Measurements from ENCODE around the gene SSTR3.
"Not testable (repeated sequence)": the region's sequence is repeated elsewhere in the genome, so short reads cannot be mapped to it uniquely, and the experiment has no call there.

Gene SSTR3

DNA sequence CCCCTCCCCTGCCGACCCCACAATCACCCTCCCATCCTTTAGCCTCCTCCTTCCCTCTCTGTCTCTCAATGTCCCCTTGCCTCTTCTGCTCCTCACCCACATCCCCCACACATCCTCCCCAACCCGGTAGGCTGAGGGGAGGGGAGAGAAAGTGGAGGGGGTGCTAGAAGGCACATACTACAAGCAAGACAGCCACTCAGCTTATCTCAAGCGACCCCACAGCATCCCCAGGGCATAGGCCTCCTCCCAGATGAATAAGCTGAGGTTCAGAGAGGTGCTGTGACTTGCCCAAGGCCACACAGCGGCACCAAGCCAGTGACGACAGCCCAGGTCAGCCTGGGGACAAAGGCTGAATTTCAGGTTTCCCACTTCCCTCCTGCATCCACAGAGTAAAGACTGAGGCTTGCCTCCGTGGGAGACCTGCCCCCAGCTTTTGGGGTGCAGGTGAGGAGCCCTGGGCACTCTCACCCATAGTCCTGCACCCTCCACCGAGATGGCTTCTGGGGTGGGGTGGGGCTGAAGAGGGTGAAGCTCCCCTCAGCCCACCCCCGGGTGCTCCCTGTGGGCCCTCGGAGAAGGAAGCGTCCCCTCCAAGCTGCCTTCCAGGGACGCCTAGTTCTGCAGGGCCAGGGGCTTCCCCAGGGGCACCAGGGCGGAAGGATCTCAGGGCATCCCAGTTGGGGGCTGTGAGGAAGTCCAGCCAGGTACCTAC is 31.3 kb upstream of the SSTR3 start:
- DNase-seq = no peak

DNA sequence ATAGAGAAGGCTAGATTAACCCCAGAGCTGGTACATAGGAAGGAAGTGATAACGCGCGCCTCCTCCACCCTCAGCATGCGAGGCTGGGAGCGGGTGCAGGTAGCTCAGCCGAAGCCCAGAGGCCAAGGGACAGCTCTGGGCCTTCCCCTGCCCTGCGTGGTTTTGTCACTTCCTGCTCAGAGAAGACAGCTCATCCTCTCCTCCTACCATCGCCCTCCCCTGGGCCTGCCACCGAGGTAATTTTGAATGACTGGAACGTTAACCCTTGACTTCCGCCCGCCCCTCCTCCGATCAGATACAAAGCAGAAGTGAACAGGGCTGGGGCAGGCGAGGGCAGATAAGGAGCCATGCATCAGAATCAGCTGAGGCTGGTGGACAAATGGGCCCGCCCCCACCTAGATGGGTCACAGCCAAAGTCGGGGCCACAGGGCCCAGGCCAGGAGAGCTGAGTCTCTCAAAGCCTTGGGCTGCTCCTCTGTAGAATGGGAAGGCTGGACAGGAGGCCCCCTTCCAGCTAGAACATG is 30.2 kb upstream of the SSTR3 start:
- DNase-seq = peak in 4 of 56 donors; percentile 10 to 20 (median 18)

DNA sequence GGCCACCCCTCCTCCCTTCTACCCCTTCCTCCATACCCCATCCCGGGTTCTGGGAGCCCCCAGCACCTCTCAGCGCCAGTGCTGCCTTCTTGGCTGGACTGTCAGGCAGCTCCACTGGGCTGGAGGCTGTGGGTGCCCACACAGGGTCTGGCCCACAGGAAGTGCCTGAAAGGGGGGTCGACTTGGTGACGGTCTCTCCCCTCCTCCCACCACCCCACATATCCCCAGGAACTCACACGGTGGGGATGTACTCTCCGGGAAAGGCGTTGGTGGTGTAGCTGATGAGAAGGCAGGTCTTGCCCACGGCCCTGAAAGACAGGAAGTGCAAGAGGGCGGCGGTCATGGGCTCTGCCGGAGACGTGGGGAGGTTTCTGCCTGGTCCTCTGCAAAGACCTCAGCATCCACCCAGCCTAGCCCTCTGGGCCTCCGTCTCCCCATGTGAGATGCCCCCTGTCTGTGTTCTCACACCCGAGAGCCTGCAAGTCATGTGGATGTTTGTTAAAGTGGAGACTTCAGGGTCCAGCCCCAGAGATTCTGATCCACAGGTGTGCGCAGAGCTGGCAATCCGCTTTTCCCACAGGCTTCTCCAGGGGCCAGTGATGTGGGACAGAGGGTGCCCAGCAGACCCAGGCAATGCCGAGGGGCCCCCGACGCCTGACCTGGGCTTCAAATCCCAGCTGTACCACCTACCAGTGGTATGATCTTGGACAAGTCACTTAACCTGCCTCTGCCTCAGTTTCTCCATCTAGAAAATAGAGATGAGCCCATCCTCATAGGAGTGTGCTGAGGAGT is 29.3 kb upstream of the SSTR3 start:
- DNase-seq = no peak

GRCh38 chr22:37240941-37241320 is 28.7 kb upstream of the SSTR3 start:
- DNase-seq = no peak

- no peak for DNase-seq
Measured at GRCh38 chr22:37240240-37240940, 28.1 kb upstream of the SSTR3 start.

DNA sequence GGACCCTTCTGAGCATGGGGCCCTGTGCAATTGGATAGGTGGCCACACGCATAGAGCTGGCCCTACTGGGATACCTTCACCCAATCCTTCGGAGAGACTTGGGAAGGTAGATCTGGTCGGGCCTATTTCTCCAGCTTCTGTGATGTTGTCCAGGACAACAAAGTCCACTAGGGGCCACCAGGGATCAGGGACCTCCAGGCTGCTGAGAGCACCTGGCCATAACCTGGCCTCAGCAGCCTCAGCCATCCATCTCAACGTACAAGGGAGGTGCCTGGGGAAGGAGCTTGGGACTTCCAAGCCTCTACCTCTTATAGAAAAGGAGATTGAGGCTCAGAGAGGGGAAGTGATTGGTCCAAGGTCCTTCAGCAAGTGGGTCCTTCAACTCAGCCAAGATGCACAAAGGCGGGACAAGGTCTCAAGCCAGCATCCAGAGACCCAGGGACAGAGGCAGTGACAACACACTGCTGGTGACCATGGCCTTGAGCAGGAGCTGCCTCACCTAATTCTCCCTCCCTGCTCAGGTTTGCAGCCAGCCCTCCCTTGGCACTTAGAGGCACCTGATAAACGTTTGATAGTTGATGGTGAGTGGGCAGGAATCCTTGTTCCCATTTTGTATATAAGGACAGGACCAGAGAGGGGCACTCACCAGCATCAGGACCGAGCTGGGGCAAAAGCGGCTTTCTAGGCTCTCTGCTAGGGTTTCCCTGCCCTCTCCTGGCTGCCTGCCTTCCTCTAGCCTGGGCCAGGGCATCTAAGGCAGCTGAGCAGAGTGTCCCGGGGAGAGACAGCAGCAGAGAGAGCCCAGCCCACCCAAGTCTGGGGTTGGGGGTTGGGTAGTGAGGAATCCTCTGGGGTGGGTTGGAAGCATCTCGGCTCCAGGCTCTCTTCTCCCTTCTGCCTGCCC is 27.3 kb upstream of the SSTR3 start:
- DNase-seq = no peak

DNA sequence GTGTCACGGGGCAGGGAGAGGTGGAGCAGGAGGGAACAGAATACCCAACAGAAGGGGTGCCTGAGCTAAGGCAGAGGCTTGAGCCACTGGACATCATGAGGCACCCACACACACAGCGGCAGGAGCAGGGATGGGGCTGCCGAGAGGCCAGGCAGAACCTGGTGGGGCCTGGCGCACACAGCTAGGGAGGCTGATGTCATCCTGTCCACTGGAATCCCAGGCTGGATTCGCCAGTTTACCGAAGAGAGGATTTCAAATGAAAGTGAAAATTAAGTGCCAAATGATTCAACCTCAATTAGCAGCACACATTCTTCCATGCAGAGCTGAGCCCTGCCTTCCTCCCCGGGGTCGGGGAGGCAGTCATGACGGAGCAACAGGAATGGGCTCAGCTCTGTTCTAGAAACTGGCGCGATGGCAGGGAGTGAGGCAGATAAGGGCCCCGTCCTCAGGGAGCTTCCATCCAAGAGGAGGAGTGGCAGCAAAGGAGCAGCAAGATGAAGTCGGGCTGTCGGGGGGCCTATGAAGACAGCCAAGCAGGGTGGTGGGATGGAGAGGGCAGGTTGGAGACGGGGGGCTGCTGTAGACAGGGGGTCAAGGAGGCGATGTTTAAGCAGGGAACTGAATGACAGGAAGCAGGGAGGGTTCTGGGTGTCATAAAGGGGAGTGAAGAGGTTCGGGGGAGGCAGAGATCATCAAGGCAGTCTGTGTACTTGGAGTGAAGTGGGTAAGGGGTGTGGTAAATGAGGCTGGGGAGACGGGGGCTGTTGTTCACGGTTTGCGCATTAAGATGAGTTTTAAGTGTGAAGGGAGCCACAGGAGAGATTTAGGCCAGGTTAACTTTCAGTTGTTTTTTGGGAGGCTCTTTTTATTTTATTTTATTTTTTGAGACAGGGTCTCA is 25.3 kb upstream of the SSTR3 start:
- no peak for DNase-seq

DNA sequence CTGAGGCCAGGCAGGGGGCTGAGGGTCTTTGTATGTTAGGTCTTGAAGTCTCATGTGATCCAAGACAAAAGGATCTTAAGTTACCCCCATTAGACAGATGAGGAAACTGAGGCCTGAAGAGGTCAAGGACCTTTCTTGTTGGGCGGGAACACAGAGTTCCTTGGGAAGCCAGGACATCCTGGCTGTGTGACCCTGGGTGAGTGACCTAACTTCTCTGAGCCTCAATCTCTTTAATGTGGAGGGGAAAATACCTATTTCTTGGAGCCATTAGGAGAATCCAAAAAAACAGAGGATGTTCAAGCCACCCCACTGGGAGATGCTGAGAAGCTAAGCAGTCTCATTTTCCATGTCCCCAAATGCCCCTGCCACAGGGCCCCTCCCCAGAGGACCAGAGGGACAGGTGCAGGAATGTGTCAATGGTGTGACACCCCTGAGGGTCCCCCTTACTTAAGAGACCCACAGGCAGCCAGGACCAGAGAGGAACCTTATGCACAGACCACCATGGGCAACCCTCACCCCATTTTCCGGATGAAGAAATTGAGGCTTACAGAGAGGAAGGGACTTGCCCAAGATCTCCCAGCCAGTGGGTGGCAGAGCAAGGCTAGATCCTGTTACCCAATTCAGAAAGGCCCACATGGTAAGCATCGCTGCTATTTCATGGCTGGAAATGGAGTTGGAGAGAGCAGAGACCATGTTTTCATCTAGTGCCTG is 23.8 kb upstream of the SSTR3 start:
- DNase-seq = no peak

DNA sequence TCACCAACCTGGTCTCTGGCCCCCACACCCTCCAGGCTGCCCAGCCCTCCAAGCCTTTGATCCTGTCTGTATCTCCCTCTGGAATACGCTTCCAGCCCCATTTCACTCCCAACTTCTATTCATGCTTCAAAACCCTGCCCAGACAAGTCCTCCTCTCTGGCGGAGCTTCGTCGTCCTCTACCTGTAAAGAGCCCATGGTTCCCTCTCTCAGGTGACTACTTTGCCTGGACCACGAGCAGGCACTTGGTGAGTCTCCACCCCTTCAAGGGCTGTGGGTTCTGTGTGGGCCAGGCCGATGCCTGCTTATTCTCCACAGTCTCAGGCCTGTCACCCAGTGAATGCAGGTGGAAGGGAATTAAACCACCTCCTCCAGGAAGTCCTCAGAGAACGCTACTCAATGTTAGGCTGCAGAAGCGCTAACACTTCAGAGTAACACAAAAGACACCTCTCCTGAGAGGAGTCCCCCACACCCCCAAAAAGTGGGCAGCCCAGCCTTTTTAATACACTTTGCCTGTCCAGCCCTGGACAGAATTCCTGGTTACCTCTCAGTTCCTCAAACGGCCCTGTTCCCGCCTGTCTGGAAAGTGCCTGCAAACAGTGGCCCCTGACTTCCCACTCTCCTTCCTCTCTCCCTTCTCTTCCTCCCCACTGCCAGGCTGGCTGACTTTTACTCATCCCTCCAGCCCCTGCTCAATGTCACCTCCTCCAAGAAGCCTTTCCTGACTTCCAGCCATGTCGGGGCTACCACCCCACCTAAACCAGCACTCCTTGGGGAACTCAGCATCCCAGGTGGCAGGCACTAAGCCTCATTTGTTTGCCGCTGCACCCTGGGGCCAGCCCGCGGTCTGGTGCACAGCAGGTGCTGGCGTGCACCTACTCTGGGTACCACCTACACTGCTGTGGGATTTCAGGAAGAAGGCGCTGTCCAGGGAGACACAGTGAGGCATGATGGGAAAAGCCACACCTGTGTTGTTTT is 22.7 kb upstream of the SSTR3 start:
- DNase-seq = no peak

- DNase-seq = no peak
Measured at GRCh38 chr22:37233751-37234631, 21.7 kb upstream of the SSTR3 start.

GRCh38 chr22:37233371-37233750 is 21.1 kb upstream of the SSTR3 start:
- DNase-seq = not testable (repeated sequence)

- DNase-seq = no peak
Measured at GRCh38 chr22:37232140-37232998, 20.1 kb upstream of the SSTR3 start.

- DNase-seq = peak in 7 of 56 donors; percentile 6 to 34 (median 24)
Measured at GRCh38 chr22:37231406-37232139, 19.3 kb upstream of the SSTR3 start.

DNA sequence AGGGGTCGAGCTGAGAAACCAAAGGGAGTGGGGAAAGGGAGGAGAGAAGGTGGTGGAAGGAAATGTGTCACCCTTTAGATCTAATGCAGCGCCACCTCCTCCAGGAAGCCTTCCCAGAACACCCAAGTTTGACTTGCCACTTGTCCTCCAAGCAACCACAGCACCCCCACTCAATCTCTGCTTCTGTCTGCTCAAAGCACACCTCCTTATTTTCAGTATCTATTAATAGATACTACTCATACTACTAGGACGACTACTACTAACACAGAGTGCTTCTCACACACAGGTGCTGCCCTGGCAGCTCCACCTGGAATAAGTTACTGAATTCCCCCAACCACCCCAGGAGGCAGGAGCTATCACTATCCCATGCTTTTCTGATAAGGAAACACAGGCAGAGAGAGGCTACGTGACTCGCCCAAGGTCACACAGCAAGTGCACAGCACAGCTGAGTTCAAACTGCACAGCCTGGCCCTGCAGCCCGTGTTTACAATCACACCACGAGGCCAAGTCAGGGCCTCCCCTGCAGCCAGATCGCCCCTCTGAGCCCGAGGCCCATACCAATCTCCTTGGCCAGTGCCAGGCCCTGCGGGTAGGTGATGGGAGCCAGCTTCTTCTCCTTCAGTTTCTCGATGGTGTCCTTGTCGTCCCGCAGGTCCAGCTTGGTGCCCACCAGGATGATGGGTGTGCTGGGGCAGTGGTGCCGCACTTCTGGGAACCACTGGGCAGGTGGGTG is 18.6 kb upstream of the SSTR3 start:
- DNase-seq = no peak
